ENCODE data around the gene PARVG. TPM values are rescaled to one million over a fixed set of nuclear protein-coding genes. Genes with fewer than 3 reads are reported as not detected.

PARVG gene, protein sequence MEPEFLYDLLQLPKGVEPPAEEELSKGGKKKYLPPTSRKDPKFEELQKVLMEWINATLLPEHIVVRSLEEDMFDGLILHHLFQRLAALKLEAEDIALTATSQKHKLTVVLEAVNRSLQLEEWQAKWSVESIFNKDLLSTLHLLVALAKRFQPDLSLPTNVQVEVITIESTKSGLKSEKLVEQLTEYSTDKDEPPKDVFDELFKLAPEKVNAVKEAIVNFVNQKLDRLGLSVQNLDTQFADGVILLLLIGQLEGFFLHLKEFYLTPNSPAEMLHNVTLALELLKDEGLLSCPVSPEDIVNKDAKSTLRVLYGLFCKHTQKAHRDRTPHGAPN
- not detected in 2 replicates for total RNA-seq (2014; rRNA removed; shearing (Covaris generic))

DNA sequence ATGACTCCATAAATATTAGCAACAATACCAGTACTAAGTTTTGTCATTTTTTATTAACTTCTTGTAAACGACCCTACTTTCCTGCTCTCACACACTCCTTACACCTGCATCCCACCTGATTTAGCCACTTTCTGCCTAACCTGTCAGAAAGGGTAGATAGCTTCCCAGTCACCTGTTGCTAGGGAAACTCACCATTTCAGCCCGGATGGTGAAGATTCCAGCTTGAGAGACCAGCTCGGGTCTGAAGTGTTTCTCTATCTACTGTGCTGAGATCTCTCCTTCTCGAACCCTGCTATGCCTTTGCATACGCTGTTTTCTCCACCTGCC is at the start of gene PARVG:
Gene PARVG, plus strand, starts transcription at position 220 of the 327 bp plus-strand sequence. CDS start 2,405 bp downstream, outside the sequence.
- no peak for DNase-seq (ENCODE audit: low read depth)

DNA sequence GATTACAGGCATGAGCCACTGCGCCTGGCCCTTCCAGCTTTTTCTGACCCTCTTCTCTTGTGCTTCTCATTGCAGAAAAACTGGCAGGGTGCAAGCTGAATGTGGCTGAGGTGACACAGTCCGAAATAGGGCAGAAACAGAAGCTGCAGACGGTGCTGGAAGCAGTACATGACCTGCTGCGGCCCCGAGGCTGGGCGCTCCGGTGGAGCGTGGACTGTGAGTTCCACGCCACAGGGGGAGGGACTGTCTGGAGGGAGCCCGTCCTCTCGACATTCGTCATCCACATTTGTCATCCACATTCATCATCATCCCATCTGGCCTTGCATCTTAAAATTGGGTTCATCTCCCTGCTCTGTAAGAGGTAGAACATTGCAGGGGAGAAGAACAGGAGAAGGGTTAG is 49.3 kb upstream of the PARVG start:
- no peak for DNase-seq (ENCODE audit: low read depth)

DNA sequence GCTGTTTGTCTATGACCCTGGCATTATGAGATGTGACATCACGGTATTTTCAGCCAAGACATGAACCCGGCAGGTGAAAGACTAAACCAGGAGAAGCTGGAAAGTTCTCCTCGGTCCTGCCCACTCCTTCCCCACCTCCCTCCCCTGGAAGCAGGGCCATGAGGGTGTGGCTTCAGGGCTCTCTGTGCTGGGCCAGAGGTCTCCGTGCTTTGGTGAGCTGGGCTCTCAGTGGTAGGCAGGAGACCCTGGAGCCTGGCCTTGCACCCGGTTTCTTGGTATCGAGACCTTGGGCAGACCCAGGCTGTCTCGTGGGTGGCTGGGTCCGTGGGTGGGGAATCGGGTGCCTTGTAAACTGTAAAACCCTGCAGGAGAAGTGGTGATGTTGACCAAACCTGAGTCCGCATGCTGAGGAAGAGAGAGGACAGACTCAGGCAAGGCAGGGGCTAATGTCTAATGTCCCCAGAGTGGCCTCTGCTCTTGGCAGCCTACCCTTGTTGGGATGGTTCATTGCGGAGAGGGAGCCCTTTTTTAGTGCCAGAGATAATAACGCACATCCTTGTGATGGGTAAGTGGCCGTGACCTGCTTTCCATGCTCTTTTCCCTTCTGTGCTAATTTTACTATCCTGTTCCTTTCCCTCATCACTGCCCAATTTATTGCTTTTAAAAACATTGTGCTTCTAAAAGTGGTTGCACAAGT is 48.6 kb upstream of the PARVG start:
- no peak for DNase-seq (ENCODE audit: low read depth)

DNA sequence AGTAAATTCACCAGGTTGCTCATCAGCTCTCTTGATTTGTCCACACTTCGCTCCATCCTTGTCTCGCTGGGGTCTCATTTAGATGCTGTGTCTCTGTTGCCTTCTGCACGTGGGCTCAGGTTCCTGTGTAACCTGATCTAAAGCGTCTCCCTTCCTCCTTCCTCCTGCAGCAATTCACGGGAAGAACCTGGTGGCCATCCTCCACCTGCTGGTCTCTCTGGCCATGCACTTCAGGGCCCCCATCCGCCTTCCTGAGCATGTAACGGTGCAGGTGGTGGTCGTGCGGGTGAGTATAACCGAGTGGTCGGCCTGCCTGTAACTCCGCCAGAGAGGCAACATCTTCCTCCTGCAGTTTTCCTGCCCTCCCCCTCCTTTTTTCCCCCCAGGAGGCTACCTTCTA is 48.0 kb upstream of the PARVG start:
- DNase-seq (ENCODE audit: low read depth): no peak

DNA sequence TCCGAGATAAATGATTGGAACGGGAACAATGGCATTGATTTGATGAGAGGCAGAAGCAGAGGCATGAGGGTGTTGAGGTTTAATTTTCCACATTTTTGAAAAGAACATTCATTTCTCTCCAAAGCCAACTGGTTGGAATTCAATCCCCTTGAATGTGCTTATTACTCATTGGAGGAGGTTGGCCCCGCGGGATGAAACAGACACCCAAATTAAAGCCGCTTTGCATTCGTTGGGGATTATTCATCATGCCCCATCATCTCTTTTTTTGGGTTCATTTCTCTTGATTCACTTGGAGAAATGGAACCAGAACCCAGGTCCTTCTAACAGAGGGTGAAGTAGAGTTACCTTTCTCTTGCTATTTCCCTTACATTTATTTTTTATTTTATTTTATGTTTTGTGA is 47.6 kb upstream of the PARVG start:
- DNase-seq (ENCODE audit: low read depth): peak; percentile 64

DNA sequence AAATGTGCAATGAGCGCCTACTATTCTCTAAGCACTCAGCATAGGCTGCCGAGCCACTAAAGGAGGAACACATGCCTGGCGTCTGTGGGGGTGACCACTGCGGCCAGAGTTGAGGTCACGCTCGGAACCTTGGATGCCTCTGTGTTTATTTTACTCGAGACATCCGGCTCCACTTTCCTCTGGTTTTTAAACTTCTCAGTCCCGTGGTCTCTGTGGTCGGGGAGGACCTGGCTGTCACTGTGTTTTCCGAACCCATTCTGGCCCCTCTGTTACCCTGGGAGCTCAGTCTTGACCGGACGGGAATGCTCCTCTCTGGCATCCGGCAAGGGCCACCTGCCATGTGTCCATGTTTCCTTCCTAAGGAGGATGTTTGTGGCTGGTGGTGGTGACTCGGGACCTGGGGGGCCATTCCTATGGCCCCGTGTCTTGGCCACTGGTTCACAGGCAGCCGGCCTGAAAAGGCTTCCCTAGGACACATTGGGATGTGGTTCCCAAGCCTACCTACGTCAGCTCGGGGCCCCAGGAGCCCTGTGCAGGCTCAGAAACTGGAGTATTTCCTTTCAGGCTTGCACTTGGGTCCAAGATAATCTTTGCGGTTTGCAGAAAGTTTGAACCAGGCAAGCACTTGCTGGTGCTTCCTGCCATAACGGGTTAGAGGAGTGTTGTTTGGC is 46.7 kb upstream of the PARVG start:
- DNase-seq (ENCODE audit: low read depth): peak; percentile 76

DNA sequence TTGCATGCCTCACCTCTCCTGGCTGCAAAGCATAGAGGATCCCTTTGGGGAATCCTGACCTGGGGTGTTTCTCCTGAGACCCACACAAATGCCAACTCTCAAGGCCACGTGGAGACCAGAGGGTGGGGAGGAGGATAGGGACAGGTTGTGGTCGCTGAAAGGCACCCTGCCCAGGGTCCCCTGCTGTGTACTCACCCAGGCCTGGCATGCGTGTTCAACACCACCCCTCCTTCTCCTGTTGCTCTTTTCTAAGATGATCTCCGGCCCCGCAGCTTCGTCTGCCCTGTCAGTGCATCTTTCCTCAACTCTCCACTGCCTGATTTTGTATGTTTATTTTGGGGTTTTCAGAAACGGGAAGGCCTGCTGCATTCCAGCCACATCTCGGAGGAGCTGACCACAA is 44.6 kb upstream of the PARVG start:
- DNase-seq (ENCODE audit: low read depth): no peak

DNA sequence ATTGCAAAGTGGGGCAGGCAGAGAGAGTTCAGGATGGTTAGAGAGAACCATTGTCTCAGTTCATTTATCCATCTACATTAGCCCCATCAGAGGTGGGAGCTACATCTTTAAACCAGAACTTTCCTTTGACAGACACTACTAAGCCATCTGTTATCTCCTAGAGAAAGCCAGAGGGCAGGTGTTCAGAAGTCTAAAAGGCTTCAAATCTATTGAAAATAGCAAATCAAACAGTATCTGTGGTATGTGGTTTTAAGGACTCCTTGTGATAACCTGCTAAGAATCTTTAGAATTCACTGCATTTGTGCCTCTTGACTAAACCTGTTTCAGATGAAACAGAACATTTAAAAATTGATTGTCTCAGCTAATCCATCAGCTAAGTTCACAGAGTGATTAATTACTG is 43.9 kb upstream of the PARVG start:
- DNase-seq (ENCODE audit: low read depth): no peak

DNA sequence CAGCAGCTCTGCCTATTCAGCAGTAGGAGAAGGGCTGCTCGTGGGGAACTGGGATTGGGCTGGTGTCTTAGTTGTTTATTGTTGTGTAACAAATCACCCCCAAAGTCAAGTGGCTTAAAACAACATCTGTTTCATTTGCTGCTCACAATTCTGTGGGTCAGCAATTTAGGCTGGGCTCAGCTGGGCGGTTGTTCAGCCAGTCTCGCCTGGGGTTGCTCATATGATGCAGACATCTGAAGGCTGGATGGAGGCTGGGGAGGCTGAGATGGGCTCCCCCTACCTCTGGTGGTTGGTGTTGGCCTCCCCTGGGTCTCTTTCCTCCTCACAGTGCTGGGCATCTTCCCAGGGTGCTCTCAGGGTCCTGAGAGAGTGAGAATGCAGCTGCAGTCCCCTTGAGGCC is 43.3 kb upstream of the PARVG start:
- DNase-seq (ENCODE audit: low read depth): no peak

DNA sequence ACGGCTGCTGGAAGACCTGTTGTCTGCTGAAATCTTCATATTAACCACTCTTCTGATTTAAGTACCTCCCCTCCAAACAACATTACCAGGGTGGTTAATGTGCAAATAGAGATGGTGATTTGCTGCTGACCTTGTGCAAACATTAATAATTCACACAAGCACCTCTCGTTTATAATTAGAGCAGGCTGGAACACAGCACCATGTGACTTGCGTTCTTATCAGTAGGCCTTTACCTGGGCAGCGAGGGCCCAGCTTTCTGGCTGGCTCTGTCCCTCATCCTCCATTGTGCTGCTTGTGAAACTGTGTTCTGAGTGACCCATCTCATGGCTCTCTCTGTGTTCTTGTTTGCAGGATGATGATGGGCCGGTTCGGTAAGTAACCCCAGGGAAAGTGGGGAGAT is 41.0 kb upstream of the PARVG start:
- no peak for DNase-seq (ENCODE audit: low read depth)

DNA sequence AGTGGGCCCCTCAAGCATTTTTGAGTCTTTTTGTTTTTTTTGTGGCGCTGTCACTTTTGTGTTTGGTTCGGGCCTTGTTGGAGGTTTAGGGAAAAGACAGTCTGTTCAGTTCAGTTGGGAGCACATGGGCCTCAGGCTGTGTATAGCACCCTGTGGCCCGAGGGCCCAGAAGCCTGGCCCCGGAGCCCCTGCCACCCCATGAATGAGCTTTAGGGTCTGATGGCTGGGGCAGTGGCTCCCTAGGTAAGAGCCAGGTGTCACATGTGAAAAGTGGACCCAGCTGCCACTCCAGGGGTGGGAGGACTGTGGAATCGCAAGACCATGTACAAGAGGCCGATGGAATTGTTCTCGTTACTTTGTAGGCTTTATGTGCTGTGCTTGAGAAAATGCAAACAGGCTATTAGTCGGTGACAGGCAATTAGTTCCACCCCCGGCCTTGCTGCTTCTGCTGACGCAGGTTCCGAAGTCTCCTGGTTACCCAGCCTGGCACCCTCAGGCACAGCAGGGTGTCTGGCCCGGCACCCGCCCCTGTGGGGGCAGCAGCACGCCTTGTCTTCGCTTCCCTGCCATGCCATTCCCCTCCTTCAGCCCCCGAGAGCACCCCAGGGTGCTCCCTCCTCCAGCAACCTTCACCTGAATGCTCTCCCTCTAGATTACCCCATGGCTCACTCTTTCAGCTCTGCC is 38.2 kb upstream of the PARVG start:
- no peak for DNase-seq (ENCODE audit: low read depth)

DNA sequence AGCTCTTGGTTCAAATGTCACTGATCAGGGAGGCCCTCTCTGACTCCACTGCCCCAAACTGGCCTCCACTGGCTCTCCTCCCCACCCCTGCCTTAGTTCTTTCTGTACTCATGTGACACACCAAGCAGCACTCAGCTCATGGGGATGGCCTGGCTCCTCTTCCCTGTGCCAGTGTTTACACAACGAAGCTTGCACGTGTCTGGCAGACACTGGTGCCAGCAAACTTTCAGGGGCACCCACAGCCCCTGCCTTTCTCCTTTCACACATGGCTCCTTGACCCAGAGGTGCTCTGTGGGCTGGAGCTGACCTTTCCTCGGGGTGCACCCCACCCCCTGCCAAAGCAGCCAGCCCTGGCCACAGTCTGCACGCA is 37.6 kb upstream of the PARVG start:
- DNase-seq (ENCODE audit: low read depth): no peak

DNA sequence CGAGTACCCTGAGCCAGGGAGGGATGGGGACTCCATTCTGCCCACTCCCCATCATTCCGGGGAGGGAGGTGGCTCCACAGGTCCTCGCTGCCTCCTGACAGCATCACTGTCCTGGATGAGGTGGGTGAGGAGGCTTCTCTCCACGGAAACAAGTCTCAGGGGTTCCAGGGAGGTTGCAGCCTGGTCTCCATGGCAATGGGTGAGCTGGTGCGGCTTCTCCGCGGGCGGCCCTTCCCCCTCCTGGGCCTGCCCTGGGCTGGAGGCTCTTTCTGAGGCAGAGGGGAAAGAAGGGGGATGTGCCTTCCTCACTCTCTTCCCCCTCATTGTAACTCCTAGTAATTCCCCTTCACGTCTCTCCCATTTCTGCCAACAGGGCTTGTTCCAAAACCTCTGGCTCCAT is 37.1 kb upstream of the PARVG start:
- DNase-seq (ENCODE audit: low read depth): no peak

DNA sequence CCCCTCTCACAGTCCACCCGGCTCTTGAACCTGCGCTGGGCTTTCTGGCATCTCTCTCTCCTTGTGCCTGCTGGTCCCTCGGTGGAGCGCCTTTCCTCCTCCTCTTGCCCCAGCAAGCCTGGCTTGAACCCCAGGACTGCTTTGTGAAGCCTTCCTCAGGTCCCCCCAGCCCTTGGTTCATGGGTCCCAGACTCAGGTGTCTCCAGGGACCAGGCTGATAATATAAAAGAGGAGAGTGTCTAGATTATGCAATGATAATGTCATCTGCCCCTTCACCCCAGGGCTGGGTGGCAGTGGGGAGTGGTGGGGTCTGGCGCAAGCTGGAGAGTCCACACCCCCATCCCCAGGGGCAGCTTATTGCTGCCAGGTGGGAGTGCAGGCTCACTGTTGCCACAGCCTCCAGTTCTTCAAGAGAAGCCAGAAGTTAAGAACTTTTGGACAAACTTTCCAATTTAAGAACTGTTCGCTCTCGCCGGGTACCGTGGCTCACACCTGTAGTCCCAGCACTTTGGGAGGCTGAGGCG is 36.6 kb upstream of the PARVG start:
- no peak for DNase-seq (ENCODE audit: low read depth)

DNA sequence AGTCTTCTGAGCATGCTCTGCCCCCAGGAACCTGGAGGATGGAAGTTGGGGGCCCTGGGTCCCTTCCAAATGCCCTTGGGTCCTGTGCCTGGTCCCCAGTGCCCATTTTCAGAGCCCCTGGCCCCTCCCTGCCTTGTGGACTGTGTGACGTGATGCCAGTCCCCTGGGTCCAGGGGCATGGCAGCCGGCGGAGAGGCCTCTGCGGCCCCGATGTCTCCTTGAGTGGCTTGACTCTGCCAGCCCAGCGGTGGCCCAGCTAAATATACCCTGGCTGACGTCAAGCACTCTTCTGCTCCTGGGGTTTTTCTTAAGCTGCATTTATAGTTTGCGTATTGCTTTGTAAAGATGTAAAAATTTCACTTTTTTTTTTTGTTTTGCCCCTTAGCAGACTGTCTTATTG is 35.2 kb upstream of the PARVG start:
- no peak for DNase-seq (ENCODE audit: low read depth)

DNA sequence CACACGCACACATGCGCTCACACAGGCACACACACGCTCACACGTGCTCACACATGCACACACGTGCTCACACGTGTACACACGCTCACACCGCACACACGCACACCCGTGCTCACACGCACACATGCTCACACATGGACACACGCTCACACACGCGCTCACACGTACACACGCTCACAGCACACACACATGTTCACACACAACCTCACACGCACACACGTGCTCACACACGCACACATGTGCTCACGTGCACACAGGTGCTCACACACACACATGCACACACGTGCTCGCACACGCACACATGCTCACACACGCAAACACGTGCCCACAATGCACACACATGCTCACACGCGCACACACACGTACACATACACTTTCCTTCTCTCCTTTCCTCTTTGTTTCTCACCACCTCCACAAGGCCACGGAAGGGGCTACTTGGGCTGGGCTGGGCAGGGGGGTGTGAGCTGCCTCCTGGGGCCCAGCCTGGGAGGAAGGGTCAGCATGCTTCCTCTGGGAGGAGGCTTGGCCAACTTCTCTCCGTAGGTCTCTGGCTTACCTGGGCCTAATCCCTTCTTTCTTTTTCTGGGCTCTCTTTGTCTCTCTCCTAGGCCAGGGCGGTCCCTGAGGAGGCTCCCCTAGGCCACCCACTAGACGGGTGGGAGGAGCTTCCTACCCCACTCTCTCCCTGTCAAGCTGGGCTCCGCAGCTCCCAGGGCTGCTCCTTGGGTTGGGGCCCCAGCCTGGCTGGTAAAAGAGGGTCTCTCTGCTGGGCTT is 34.5 kb upstream of the PARVG start:
- no peak for DNase-seq (ENCODE audit: low read depth)

DNA sequence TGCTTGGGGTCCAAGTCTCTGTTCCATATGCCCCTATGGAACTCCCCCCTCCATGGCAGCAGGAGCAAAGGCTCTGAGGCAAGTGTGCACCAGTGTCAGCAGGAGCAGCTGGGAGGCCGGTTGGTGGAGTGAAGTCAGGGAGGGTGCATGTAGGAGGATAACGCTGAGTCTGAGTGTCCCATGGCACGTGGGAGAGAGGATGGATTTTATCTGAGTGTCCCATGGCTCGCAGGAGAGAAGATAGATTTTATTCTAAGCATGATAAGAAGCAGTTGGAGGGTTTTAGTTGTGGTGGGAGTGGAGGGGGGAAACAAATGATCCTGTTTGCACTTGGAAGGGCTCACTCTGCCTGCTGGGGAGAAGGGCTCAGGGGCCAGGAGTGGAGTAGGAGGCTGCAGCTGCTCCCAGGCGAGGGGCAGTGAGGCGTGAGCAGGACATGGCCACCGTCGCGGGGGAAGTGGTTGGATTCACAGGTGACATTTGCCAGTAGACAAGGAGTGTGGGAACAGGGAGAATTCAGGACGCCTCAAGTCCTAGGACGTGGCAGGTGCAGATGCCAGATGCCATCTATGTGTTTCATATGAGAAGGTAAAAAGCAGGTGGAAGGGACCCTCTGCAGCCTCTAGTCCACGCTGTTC is 33.6 kb upstream of the PARVG start:
- no peak for DNase-seq (ENCODE audit: low read depth)

DNA sequence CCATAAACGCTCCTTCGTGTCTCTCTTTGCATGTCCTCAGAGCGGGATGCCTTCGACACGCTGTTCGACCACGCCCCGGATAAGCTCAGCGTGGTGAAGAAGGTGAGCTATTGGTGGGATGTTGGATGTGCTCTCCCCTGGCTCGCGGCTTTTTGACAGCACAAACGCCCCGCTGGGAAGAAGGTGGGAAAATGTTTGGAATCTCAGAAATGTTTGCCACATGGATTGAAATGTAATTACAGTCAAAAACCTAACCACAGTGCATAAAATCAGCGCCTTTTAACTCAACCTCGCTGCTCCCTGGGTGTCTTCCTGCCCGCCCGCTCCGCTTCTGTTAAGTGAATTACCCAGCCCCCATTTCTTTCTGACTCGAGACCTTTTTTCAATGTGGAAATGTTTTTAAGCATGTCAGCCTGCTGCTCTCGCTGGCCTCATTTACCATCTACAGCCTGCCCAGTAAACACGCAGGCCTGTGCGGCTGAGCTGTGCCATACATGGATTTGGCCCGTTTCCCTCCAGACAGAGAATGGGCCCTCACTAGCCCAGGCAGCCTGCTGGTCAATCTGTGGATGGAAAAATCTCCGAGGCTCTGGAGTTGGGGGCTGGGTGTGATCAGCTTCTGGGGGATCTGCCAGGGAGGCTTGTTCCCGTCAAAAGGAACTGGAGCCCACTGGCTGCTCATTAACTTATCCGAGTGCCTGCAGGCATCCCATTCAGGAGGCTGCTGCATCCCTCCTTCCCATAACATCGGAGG is 32.7 kb upstream of the PARVG start:
- peak; percentile 12 for DNase-seq (ENCODE audit: low read depth)

DNA sequence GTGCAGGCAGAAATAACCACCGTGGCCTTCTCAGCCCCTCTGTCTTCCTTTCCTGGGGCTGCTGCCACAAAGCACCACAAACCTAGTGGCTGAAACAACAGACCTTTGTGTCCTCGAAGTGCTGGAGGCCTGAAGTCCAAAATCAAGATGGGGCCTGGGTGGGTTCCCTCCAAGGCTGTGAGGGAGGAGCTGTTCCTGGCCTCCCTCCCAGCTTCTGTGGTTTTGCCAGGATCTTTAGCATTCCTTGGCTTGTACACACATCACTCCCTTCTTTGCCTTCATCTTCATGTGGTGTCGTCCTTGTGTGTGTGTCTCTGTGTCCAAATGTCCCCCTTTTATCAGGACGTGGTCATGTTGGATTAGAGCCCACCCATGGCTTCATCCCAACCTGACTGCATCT is 29.0 kb upstream of the PARVG start:
- peak; percentile 49 for DNase-seq (ENCODE audit: low read depth)

DNA sequence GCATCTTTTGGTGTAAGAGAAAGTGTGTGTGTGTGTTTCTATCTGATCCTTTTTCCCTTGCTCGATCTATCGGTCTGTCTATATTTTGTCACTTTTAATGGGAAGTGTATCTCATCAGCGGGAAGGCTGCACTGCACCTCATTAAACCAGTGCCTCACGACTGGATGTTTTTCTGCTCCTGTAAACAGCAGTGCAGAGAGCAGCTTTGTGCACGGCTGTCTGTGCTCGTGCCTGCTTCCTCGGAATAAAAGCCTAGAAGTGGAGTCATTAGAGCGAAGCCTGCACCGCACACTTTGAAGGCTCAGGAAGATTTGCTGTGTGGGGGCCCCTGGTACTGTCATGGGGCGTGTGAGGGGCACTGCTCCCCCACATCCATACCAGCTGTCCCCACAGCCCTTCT is 27.0 kb upstream of the PARVG start:
- no peak for DNase-seq (ENCODE audit: low read depth)
